HepG2 (cell line): ENCODE results near the gene SERPINA6. TPM values are rescaled to one million over a fixed set of nuclear protein-coding genes. Genes with fewer than 3 reads are reported as not detected.

Source experiments
- CSRNP2 ChIP-seq: sonication (generic); formaldehyde crosslinking; conservative IDR thresholded peaks from 2 replicates; pipeline ENCODE4 v1.8.0; 2022; ENCODE audit warnings: low read depth, missing genetic modification reagents
- FOXP4 ChIP-seq: sonication (generic); formaldehyde crosslinking; IDR thresholded peaks from 2 replicates; pipeline ENCODE4 v1.4.0; 2020; ENCODE audit warnings: missing genetic modification reagents
- HNF4G ChIP-seq, 2 experiments: sonication (generic) in 1 of 2; formaldehyde crosslinking in 1 of 2; IDR thresholded peaks; 2 replicates each; pipeline versions ENCODE4 v1.4.0 to v1.6.1; 2011 to 2020; ENCODE audit warnings: borderline replicate concordance in 2 of 2, low read depth in 2 of 2, mild to moderate bottlenecking in 2 of 2, low read length in 1 of 2, missing genetic modification reagents in 1 of 2, moderate library complexity in 1 of 2
- ISL2 ChIP-seq: sonication (generic); formaldehyde crosslinking; IDR thresholded peaks from 2 replicates; pipeline ENCODE4 v1.5.0; 2020; ENCODE audit warnings: missing genetic modification reagents
- NFIB ChIP-seq: sonication (generic); formaldehyde crosslinking; IDR thresholded peaks from 2 replicates; pipeline ENCODE4 v1.9.0; 2021; ENCODE audit warnings: missing genetic modification reagents, mild to moderate bottlenecking, borderline replicate concordance
- PAXIP1 ChIP-seq: sonication (generic); formaldehyde crosslinking; conservative IDR thresholded peaks from 2 replicates; pipeline ENCODE4 v1.4.0; 2020; ENCODE audit warnings: mild to moderate bottlenecking, missing genetic modification reagents, moderate library complexity
- PITX1 ChIP-seq: sonication (generic); formaldehyde crosslinking; IDR thresholded peaks from 2 replicates; pipeline ENCODE4 v1.5.1; 2020; ENCODE audit warnings: mild to moderate bottlenecking, missing genetic modification reagents
- RARA ChIP-seq: IDR thresholded peaks from 2 replicates; pipeline ENCODE4 v1.6.1; 2016; ENCODE audit warnings: missing genetic modification reagents, missing compliant biosample characterization
- RBAK ChIP-seq: sonication (generic); formaldehyde crosslinking; IDR thresholded peaks from 2 replicates; pipeline ENCODE4 v1.5.1; 2020; ENCODE audit warnings: mild to moderate bottlenecking, missing genetic modification reagents
- REST ChIP-seq, 2 experiments: IDR thresholded peaks; 2 replicates each; pipeline ENCODE4 v1.6.1; 2011 to 2012; ENCODE audit warnings: low read length in 2 of 2, borderline replicate concordance in 1 of 2, low read depth in 1 of 2, mild to moderate bottlenecking in 1 of 2, moderate library complexity in 1 of 2
- REXO4 ChIP-seq: sonication (generic); formaldehyde crosslinking; IDR thresholded peaks from 2 replicates; pipeline ENCODE4 v1.8.0; 2022; ENCODE audit warnings: missing genetic modification reagents, mild to moderate bottlenecking, borderline replicate concordance
- SALL1 ChIP-seq: sonication (generic); formaldehyde crosslinking; IDR thresholded peaks from 2 replicates; pipeline ENCODE4 v1.8.0; 2022; ENCODE audit warnings: mild to moderate bottlenecking, missing genetic modification reagents
- TRIM22 ChIP-seq: fragments of 450-650 bp; IDR thresholded peaks from 2 replicates; pipeline ENCODE4 v1.6.1; 2017
- ZFP36 ChIP-seq: fragments of 150-350 bp; IDR thresholded peaks from 2 replicates; pipeline ENCODE4 v1.6.1; 2018; ENCODE audit warnings: borderline replicate concordance, low read length, low read depth; ENCODE audit not compliant: partially characterized antibody
- ZNF10 ChIP-seq: sonication (generic); formaldehyde crosslinking; IDR thresholded peaks from 2 replicates; pipeline ENCODE4 v1.4.0; 2020; ENCODE audit warnings: mild to moderate bottlenecking, low read depth, missing genetic modification reagents, borderline replicate concordance
- ZNF138 ChIP-seq: sonication (generic); formaldehyde crosslinking; IDR thresholded peaks from 2 replicates; pipeline ENCODE4 v1.5.0; 2020; ENCODE audit warnings: mild to moderate bottlenecking, low read depth, missing genetic modification reagents
- ZNF652 ChIP-seq: IDR thresholded peaks from 2 replicates; pipeline ENCODE4 v1.6.1; 2016; ENCODE audit warnings: low read depth, borderline replicate concordance
- polyA plus RNA-seq, 8 experiments: library from polyadenylated mRNA; depleted of rRNA in 3 of 8; stranded (reverse) in 7 of 8; unstranded in 1 of 8; fragments of >200 nt; fragmentation: Illumina TruSeq in 4 of 8; extraction: Trizol in 4 of 8; gene quantifications; 2 replicates each; pipeline versions ENCODE4 v1.2.1 to v1.2.3, GENCODE V29; 2011 to 2016; ENCODE audit warnings: low read depth in 4 of 8, missing spikeins in 1 of 8, mixed read lengths in 1 of 8; ENCODE audit not compliant: insufficient read depth in 1 of 8
- total RNA-seq, 5 experiments: library from RNA; depleted of rRNA; stranded (reverse); fragments of >200 nt; fragmentation: Illumina TruSeq; extraction: Trizol; gene quantifications; 2 replicates each; pipeline ENCODE4 v1.2.3, GENCODE V29; 2016; ENCODE audit warnings: low read depth in 1 of 5

Gene SERPINA6
- total and polyA plus RNA-seq, 2 of the 13 experiments (the other 11 are each of a cell fraction or from before 2014, with no cell fraction given) = 260 to 333 TPM

- TF ChIP-seq HNF4G (IDR thresholded peaks at IDR 0.05; ENCODE audit: borderline replicate concordance, low read depth, low read length) (peak; percentile 61; the same call in 1 of the 2 replicates), HNF4G (CRISPR knock-in tag; IDR thresholded peaks at IDR 0.05; ENCODE audit: borderline replicate concordance, low read depth) (no peak), CSRNP2 (CRISPR knock-in tag) (no peak), RARA (CRISPR knock-in tag) (peak; percentile 87), REST (IDR thresholded peaks at IDR 0.05; ENCODE audit: borderline replicate concordance in 1 of 2, low read depth in 1 of 2, low read length in 2 of 2) (no peak), REXO4 (CRISPR knock-in tag) (no peak), ISL2 (peak; percentile 95), SALL1 (CRISPR knock-in tag) (peak; percentile 94; the same call in 1 of the 2 replicates), NFIB (CRISPR knock-in tag) (no peak), ZFP36 (no peak), TRIM22 (no peak), PAXIP1 (CRISPR knock-in tag) (peak; percentile 97), RBAK (CRISPR knock-in tag) (peak; percentile 69; the same call in 1 of the 2 replicates), ZNF10 (CRISPR knock-in tag) (no peak), PITX1 (CRISPR knock-in tag) (peak; percentile 91), ZNF138 (CRISPR knock-in tag) (no peak), FOXP4 (CRISPR knock-in tag) (peak; percentile 93), ZNF652 (peak; percentile 58; the same call in 1 of the 2 replicates)
Observed at GRCh38 chr14:94340533-94340932, 17.4 kb upstream of the SERPINA6 start (continued).
